HCT116 (cell line): Measurements from ENCODE around the gene CCDC92B. TPM values are rescaled to one million over a fixed set of nuclear protein-coding genes. Genes with fewer than 3 reads are reported as not detected.

Source experiments
- ATAC-seq: fragments of 200-7000 bp; cut with Tn5 transposase; 2 replicates; pipeline ENCODE4 v1.9.1; 2020; ENCODE audit warnings: mild to moderate bottlenecking, moderate library complexity
- BruUV-seq: library from RNA; stranded (reverse); fragments of 400-500 nt; replicated peaks from 2 replicates; lab custom pipeline; 2021; lab: Mats Ljungman, UMichigan
- CTCF ChIA-PET: fragments of 300-600 bp; sonication (Branson Sonifier 250); formaldehyde crosslinking; loops from one replicate; lab custom pipeline; 2021; ENCODE audit warnings: antibody characterized with exemption; lab: Charles Lee
- POLR2A ChIA-PET: fragments of 300-600, 350-600 bp; sonication (Branson Sonifier 250); formaldehyde crosslinking; loops from one replicate; lab custom pipeline; 2021; ENCODE audit warnings: antibody characterized with exemption; lab: Charles Lee
- RAD21 ChIA-PET, 2 experiments: fragments of 300-600 bp; sonication (Branson Sonifier 250); formaldehyde crosslinking; loops; one replicate each; lab custom pipeline; 2023; ENCODE audit warnings: low total read pairs in 2 of 2; ENCODE audit not compliant: uncharacterized antibody in 2 of 2, unreplicated experiment in 2 of 2, low non-redundant PET in 1 of 2; lab: Charles Lee
- DNase-seq: peaks from one replicate; pipeline ENCODE4 v3.0.0-alpha.2; 2010; ENCODE audit warnings: low read depth, low spot score
- H2AFZ ChIP-seq: fragments of 200-600 bp; shearing (Covaris generic), sonication (generic); 2 replicates; pipeline ENCODE4 v1.6.1; 2017; ENCODE audit warnings: low read depth, mixed run types, mixed read lengths, antibody characterized with exemption, low read length; ENCODE audit not compliant: poor library complexity, severe bottlenecking
- H3K27ac ChIP-seq: 2 replicates; pipeline ENCODE4 v1.5.1; 2012; ENCODE audit warnings: low read depth, low read length
- H3K27me3 ChIP-seq: fragments of 200-600 bp; sonication (generic); 2 replicates; pipeline ENCODE4 v1.6.1; 2016; ENCODE audit warnings: mixed run types, low read length, mixed read lengths; ENCODE audit not compliant: insufficient read depth
- H3K36me3 ChIP-seq, 2 experiments: fragments of 200-500 bp in 1 of 2; fragments of 200-600 bp in 1 of 2; sonication (Bioruptor generic) in 1 of 2; sonication (generic) in 1 of 2; 2 replicates each; pipeline versions ENCODE4 v1.5.1 to v1.6.1; 2014 to 2016; ENCODE audit warnings: low read length in 2 of 2, inconsistent platforms in 1 of 2, mixed read lengths in 1 of 2, mixed run types in 1 of 2; ENCODE audit not compliant: insufficient read depth in 2 of 2, control insufficient read depth in 1 of 2
- H3K4me1 ChIP-seq, 2 experiments: fragments of 200-600 bp in 1 of 2; sonication (generic) in 1 of 2; 2 replicates each; pipeline versions ENCODE4 v1.5.1 to v1.6.1; 2012 to 2017; ENCODE audit warnings: low read length in 2 of 2, inconsistent platforms in 1 of 2, mild to moderate bottlenecking in 1 of 2, mixed read lengths in 1 of 2, mixed run types in 1 of 2, moderate library complexity in 1 of 2; ENCODE audit not compliant: insufficient read depth in 2 of 2, control insufficient read depth in 1 of 2
- H3K4me2 ChIP-seq: fragments of 200-600 bp; sonication (generic); 2 replicates; pipeline ENCODE4 v1.6.1; 2017; ENCODE audit warnings: mixed run types, low read length, mixed read lengths
- H3K4me3 ChIP-seq, 2 experiments: fragments of 200-600 bp in 1 of 2; sonication (generic) in 1 of 2; replicated peaks in 1 of 2; 2 replicates each; pipeline ENCODE4 v1.5.1; 2011 to 2016; ENCODE audit warnings: low read length in 2 of 2, control low read depth in 1 of 2, low read depth in 1 of 2, mild to moderate bottlenecking in 1 of 2, mixed read lengths in 1 of 2, mixed run types in 1 of 2
- H3K79me2 ChIP-seq: fragments of 200-600 bp; sonication (generic); 2 replicates; pipeline ENCODE4 v1.6.1; 2017; ENCODE audit warnings: mild to moderate bottlenecking, mixed run types, low read length, moderate library complexity, mixed read lengths; ENCODE audit not compliant: insufficient read depth
- H3K9ac ChIP-seq: fragments of 200-600 bp; sonication (generic); 2 replicates; pipeline ENCODE4 v1.6.1; 2016; ENCODE audit warnings: low read length, mixed read lengths
- H3K9me2 ChIP-seq: fragments of 200-600 bp; sonication (generic), shearing (Covaris generic); 2 replicates; pipeline ENCODE4 v1.6.1; 2017; ENCODE audit warnings: mixed run types, mild to moderate bottlenecking, moderate library complexity; ENCODE audit not compliant: insufficient read depth
- H3K9me3 ChIP-seq, 2 experiments: fragments of 200-500 bp in 1 of 2; fragments of 200-600 bp in 1 of 2; sonication (Bioruptor generic) in 1 of 2; sonication (generic) in 1 of 2; 2 replicates each; pipeline ENCODE4 v1.6.1; 2014 to 2017; ENCODE audit warnings: low read length in 2 of 2, mixed read lengths in 2 of 2, inconsistent platforms in 1 of 2, low read depth in 1 of 2, mild to moderate bottlenecking in 1 of 2, mixed run types in 1 of 2, moderate library complexity in 1 of 2; ENCODE audit not compliant: control insufficient read depth in 1 of 2, insufficient read depth in 1 of 2
- H4K20me1 ChIP-seq: fragments of 200-600 bp; sonication (generic), shearing (Covaris generic); 2 replicates; pipeline ENCODE4 v1.6.1; 2017; ENCODE audit warnings: mixed run types, mild to moderate bottlenecking, moderate library complexity; ENCODE audit not compliant: insufficient read depth
- CEBPB ChIP-seq: IDR thresholded peaks from 2 replicates; pipeline ENCODE4 v1.6.1; 2012; ENCODE audit warnings: low read depth
- ELF1 ChIP-seq: IDR thresholded peaks from 2 replicates; pipeline ENCODE4 v1.6.1; 2012; ENCODE audit warnings: low read depth, borderline replicate concordance
- EZH2 ChIP-seq: fragments of 200-600 bp; sonication (generic); IDR thresholded peaks from 2 replicates; pipeline ENCODE4 v1.6.1; 2017; ENCODE audit warnings: antibody characterized with exemption, mixed run types
- EZH2phosphoT487 ChIP-seq: fragments of 200-600 bp; IDR thresholded peaks from 2 replicates; pipeline ENCODE4 v1.6.1; 2018; ENCODE audit warnings: antibody characterized with exemption, borderline replicate concordance
- FOSL1 ChIP-seq: IDR thresholded peaks from 2 replicates; pipeline ENCODE4 v1.6.1; 2012; ENCODE audit warnings: low read depth
- JUND ChIP-seq: IDR thresholded peaks from 2 replicates; pipeline ENCODE4 v1.6.1; 2012
- POLR2A ChIP-seq: IDR thresholded peaks from 2 replicates; pipeline ENCODE4 v1.7.0; 2011; ENCODE audit warnings: borderline replicate concordance; ENCODE audit not compliant: insufficient read depth, insufficient read length; ENCODE audit errors: extremely low read depth
- POLR2AphosphoS5 ChIP-seq: IDR thresholded peaks from 2 replicates; pipeline ENCODE4 v1.6.1; 2011; ENCODE audit warnings: mild to moderate bottlenecking, low read depth, low read length, moderate library complexity
- RAD21 ChIP-seq: IDR thresholded peaks from 2 replicates; pipeline ENCODE4 v1.6.1; 2012; ENCODE audit warnings: low read depth, mild to moderate bottlenecking
- SIN3A ChIP-seq: IDR thresholded peaks from 2 replicates; pipeline ENCODE4 v1.6.1; 2012; ENCODE audit warnings: low read depth
- SP1 ChIP-seq: IDR thresholded peaks from 2 replicates; pipeline ENCODE4 v1.6.1; 2012; ENCODE audit warnings: low read depth
- SRF ChIP-seq: IDR thresholded peaks from 2 replicates; pipeline ENCODE4 v1.6.1; 2012; ENCODE audit warnings: low read depth
- ZFX ChIP-seq: fragments of 450-650 bp; IDR thresholded peaks from 2 replicates; pipeline ENCODE4 v1.6.1; 2017
- ZNF274 ChIP-seq: fragments of 200-500 bp; sonication (Bioruptor generic); IDR thresholded peaks from 2 replicates; pipeline ENCODE4 v1.6.1; 2014; ENCODE audit warnings: mild to moderate bottlenecking, low read depth, low read length, inconsistent platforms
- intact Hi-C: fragments of 100-400 bp; cut with micrococcal nuclease; formaldehyde crosslinking; loops from 2 replicates; pipeline ENCODE4 v1.10.0; 2022
- total RNA-seq: library from RNA; stranded (reverse); gene quantifications from one replicate; pipeline ENCODE4 v1.2.1, GENCODE V29; 2021; ENCODE audit not compliant: unreplicated experiment
- TF ChIP-seq, protein P1 (sequence below): IDR thresholded peaks from 2 replicates; pipeline ENCODE4 v1.6.1; 2012
- TF ChIP-seq, protein P2 (sequence below): IDR thresholded peaks from 2 replicates; pipeline ENCODE4 v1.6.1; 2012
- TF ChIP-seq, protein P3 (sequence below): IDR thresholded peaks from 2 replicates; pipeline ENCODE4 v1.6.1; 2011; ENCODE audit warnings: mild to moderate bottlenecking, low read length, moderate library complexity; ENCODE audit not compliant: insufficient replicate concordance; ENCODE audit errors: extremely low read depth
- TF ChIP-seq, protein P4 (sequence below), 3 experiments: fragments of 200-600 bp in 1 of 3; sonication (generic) in 1 of 3; IDR thresholded peaks in 2 of 3; conservative IDR thresholded peaks in 1 of 3; 2 replicates each; pipeline ENCODE4 v1.5.1; 2012 to 2017; ENCODE audit warnings: low read depth in 2 of 3, low read length in 2 of 3, antibody characterized with exemption in 1 of 3, borderline replicate concordance in 1 of 3, control low read depth in 1 of 3, mild to moderate bottlenecking in 1 of 3, mixed read lengths in 1 of 3, mixed run types in 1 of 3, moderate library complexity in 1 of 3; ENCODE audit not compliant: insufficient read depth in 1 of 3

CCDC92B gene
- total RNA-seq, 1 experiment from 2014 or later = 0.17 TPM

DNA sequence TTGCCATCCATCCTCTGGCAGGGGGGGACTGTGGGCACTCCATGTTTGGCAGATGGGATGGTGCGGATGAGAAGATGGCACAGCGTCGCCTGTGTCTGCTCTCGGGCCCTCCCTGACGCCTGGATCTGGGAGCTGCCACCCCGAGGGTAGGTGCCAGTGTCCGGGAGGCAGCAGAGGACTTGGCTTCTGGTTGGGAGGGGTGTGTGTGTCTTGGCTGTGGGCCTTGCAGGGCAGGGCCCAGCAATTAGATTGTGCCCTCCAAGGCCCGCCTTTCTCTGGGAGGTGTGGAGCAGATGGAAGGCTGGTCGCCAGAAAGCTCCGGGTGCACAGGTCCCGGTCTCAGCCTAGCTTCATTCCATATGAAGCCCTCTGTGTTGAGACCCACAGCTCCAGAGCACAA lies 48.2 kb upstream of the CCDC92B start:
- intact Hi-C loops = no loop called here
- H3K36me3 ChIP-seq = no peaks in the 10 kb centered on the region
- no peaks in the 10 kb centered on the region for H3K4me1 ChIP-seq
- no peaks in the 10 kb centered on the region for H4K20me1 ChIP-seq
- H3K4me3 ChIP-seq = no peak overlapping the region
- no peak for ATAC-seq
- H3K9me2 ChIP-seq = no peaks in the 10 kb centered on the region
- H2AFZ ChIP-seq = no peak overlapping the region
- BruUV-seq = no TSS peak
- no peaks in the 10 kb centered on the region for H3K27me3 ChIP-seq
- TF ChIP-seq, protein P1, sequence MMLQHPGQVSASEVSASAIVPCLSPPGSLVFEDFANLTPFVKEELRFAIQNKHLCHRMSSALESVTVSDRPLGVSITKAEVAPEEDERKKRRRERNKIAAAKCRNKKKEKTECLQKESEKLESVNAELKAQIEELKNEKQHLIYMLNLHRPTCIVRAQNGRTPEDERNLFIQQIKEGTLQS = no peak
- no peak for TF ChIP-seq JUND
- TF ChIP-seq, all 23 proteins: peak for 0
- Histone ChIP-seq H3K4me2 (no peak overlapping the region), H3K79me2 (no peaks in the 10 kb centered on the region), H3K9ac (no peak overlapping the region), H3K27ac (no peak overlapping the region), H3K9me3 (no peaks in the 10 kb centered on the region)
- RAD21 ChIA-PET = no interaction called here
- POLR2A ChIA-PET = no interaction called here
- DNase-seq = no peak
- CTCF ChIA-PET = interaction anchor here (1.8 kb wide), 1 partner anchor 9 kb away, joined by 4 read pairs; no protein-coding TSS in a partner anchor

DNA sequence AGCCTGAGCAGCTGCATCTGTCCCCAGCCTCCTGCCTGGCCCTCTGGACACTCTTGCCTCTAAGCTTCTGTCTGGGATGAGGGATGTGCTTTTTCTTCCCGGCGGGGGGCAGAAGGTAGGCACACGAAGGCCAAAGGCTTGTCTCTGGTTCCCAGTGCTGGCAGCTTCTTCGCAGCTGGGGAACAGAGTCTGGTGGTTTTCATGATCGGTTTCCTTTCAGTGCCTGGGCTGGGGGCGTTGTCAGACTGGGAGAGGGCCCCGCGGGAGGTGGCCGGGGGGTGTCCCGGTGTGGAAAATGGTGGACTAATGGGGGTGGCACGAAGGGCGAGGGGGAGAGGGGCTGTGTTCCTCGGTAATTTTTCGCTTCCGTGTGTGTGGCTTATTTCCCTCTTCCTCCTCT lies 47.8 kb upstream of the CCDC92B start:
- no peak overlapping the region for H3K4me3 ChIP-seq
- H4K20me1 ChIP-seq = no peaks in the 10 kb centered on the region
- no peak overlapping the region for H3K27ac ChIP-seq
- H3K9ac ChIP-seq = no peak overlapping the region
- H3K79me2 ChIP-seq = no peaks in the 10 kb centered on the region
- intact Hi-C loops = no loop called here
- no peaks in the 10 kb centered on the region for H3K27me3 ChIP-seq
- DNase-seq (no peak), ATAC-seq (no peak)
- no peaks in the 10 kb centered on the region for H3K9me3 ChIP-seq
- POLR2A ChIA-PET = no interaction called here
- H3K36me3 ChIP-seq = no peaks in the 10 kb centered on the region
- no peaks in the 10 kb centered on the region for H3K9me2 ChIP-seq
- H2AFZ ChIP-seq = no peak overlapping the region
- CTCF ChIA-PET = interaction anchor here (1.8 kb wide), 1 partner anchor 8 kb away, joined by 4 read pairs; no protein-coding TSS in a partner anchor
- RAD21 ChIA-PET = no interaction called here
- H3K4me1 ChIP-seq = no peaks in the 10 kb centered on the region
- no TSS peak for BruUV-seq
- no peak overlapping the region for H3K4me2 ChIP-seq
- TF ChIP-seq, protein P2, sequence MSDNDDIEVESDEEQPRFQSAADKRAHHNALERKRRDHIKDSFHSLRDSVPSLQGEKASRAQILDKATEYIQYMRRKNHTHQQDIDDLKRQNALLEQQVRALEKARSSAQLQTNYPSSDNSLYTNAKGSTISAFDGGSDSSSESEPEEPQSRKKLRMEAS = no peak
- no peak for TF ChIP-seq ELF1
- no peak for TF ChIP-seq EZH2phosphoT487
- no peak for TF ChIP-seq ZFX
- no peak for TF ChIP-seq CEBPB
- TF ChIP-seq, protein P3, sequence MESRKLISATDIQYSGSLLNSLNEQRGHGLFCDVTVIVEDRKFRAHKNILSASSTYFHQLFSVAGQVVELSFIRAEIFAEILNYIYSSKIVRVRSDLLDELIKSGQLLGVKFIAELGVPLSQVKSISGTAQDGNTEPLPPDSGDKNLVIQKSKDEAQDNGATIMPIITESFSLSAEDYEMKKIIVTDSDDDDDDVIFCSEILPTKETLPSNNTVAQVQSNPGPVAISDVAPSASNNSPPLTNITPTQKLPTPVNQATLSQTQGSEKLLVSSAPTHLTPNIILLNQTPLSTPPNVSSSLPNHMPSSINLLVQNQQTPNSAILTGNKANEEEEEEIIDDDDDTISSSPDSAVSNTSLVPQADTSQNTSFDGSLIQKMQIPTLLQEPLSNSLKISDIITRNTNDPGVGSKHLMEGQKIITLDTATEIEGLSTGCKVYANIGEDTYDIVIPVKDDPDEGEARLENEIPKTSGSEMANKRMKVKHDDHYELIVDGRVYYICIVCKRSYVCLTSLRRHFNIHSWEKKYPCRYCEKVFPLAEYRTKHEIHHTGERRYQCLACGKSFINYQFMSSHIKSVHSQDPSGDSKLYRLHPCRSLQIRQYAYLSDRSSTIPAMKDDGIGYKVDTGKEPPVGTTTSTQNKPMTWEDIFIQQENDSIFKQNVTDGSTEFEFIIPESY = no peak
- no peak for TF ChIP-seq EZH2
- TF ChIP-seq, protein P4, sequence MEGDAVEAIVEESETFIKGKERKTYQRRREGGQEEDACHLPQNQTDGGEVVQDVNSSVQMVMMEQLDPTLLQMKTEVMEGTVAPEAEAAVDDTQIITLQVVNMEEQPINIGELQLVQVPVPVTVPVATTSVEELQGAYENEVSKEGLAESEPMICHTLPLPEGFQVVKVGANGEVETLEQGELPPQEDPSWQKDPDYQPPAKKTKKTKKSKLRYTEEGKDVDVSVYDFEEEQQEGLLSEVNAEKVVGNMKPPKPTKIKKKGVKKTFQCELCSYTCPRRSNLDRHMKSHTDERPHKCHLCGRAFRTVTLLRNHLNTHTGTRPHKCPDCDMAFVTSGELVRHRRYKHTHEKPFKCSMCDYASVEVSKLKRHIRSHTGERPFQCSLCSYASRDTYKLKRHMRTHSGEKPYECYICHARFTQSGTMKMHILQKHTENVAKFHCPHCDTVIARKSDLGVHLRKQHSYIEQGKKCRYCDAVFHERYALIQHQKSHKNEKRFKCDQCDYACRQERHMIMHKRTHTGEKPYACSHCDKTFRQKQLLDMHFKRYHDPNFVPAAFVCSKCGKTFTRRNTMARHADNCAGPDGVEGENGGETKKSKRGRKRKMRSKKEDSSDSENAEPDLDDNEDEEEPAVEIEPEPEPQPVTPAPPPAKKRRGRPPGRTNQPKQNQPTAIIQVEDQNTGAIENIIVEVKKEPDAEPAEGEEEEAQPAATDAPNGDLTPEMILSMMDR (IDR thresholded peaks at IDR 0.05 in 2 of 3, conservative IDR thresholded peaks at IDR 0.05 in 1 of 3; ENCODE audit: borderline replicate concordance in 1 of 3, insufficient read depth in 1 of 3, low read depth in 2 of 3, low read length in 2 of 3) = no peak
- no peak for TF ChIP-seq SP1
- TF ChIP-seq FOSL1 = no peak
- no peak for TF ChIP-seq SRF
- no peak for TF ChIP-seq ZNF274
- no peak for TF ChIP-seq POLR2A
- TF ChIP-seq JUND = no peak
- no peak for TF ChIP-seq RAD21
- TF ChIP-seq POLR2AphosphoS5 = no peak
- TF ChIP-seq SIN3A = no peak
